ENCODE measurements around the gene PPFIBP2. TPM values are rescaled to one million over a fixed set of nuclear protein-coding genes. Genes with fewer than 3 reads are reported as not detected.
"Not testable (repeated sequence)": the region's sequence is repeated elsewhere in the genome, so short reads cannot be mapped to it uniquely, and the experiment has no call there.

Gene PPFIBP2
- total RNA-seq, 1 experiment from 2014 or later, result 1.5 TPM

DNA sequence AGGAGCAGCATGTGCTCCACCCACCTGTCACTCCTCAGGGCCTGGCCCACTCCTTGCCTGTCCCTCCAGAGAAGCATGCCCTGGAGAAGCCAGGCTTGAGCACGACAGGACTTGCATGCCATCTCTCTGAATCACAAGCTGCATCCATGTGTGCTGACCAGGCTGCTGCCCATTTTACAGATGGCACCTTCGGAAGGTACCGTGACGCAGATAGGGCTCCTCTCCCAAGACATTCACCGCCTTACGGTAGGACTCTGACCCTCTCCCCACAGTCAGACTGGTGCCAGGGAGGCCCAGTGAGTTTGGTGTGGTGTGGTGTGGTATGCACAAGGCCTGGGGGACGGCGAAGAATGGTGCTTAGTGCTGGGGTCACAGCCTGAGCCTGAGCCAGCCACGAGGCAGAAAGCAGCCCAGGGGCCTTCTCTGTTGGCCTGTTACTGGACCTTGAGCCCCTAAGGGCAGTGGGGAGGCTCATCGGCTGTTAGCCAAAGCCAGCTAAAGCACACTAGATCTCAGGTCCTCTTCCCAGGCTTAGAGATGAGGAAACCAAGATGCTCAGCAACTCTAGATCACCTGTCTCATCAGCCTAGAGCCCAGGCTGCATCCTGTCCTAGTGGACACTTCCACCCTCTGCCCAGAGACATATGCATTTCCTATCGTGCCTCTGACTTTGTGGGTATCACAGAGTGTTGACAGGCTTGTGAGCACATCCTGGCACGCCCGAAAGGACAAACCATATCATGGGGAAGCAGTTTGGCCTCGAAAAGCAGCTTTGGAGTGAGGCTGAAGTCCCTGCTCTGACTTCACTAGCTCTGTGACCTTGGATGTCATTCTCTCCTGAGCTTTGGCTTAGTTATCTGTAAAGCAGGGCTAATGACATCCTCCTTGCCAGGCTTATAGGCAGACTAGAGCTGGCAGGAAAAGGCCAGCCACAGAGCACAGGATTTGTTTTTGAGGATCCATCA lies 141.7 kb downstream of the PPFIBP2 start:
- no peak for DNase-seq (ENCODE audit: extremely low read depth, low read depth)

GRCh38 chr11:7656704-7657103 lies 142.9 kb downstream of the PPFIBP2 start:
- DNase-seq (ENCODE audit: extremely low read depth, low read depth), result no peak

DNA sequence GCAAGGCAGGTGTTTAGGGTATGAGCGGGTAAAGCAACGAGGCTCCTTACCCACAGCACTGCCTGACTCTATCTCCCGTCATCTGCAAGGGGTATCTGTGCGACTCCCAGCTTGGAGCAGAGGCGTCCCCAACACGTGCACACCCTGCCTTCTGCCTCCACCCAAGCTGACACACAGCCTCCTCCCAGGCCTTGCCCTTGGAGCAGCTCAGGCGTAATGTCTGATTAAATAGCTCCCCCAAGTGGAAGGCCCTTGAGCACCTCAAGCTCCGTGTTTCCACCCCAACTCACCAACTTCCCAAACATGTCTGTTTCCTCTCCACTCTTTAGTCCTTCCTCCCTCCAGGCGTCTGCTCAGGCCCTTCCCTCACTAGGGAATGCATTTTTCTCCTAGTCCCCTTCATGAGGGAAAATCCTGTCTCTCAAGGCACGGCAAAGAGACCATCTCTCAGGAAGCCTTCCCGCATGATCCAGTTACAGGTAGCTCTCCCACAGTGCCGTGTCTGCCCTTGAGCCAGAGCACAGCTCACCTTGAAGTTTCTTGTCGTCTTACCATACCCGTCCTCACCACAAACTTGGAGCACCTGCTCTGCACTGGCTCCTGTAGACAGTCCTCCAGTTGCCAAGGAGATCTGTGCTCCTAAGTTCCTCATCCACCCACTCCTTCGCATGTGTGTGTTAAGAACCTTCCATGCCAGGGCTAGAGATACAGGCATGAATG lies 143.7 kb downstream of the PPFIBP2 start:
- DNase-seq (ENCODE audit: extremely low read depth, low read depth), result peak; percentile 21

GRCh38 chr11:7663531-7663930 lies 149.7 kb downstream of the PPFIBP2 start:
- DNase-seq (ENCODE audit: extremely low read depth, low read depth), result not testable (repeated sequence)

DNA sequence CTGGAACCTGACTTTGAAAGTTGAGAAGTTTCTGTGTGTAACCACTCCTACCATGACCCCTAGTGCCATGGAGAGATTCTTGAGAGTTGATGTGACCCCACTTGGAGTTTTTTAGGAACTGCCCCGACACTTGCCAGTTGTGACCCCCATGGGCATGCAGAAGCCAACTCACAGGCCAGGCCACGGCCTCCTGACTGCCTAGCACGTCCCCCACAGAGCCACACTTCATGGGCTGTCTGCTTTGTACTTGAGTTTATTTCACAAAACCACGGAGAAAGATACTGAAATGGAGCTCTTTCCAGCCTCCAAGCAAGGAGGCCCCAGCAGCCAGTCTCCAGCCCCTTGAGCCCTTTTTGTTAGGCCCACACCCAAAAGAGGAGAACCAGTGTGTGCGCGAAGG lies 151.1 kb downstream of the PPFIBP2 start:
- no peak for DNase-seq (ENCODE audit: extremely low read depth, low read depth)

GRCh38 chr11:7665473-7666291 lies 151.9 kb downstream of the PPFIBP2 start:
- DNase-seq (ENCODE audit: extremely low read depth, low read depth), result peak; percentile 65

- no peak for DNase-seq (ENCODE audit: extremely low read depth, low read depth)
Observed at GRCh38 chr11:7666292-7666866, 152.6 kb downstream of the PPFIBP2 start.

- no peak for DNase-seq (ENCODE audit: extremely low read depth, low read depth)
Observed at GRCh38 chr11:7667460-7667859, 153.7 kb downstream of the PPFIBP2 start.

- DNase-seq (ENCODE audit: extremely low read depth, low read depth), result no peak
Observed at GRCh38 chr11:7668464-7668863, 154.7 kb downstream of the PPFIBP2 start.

DNA sequence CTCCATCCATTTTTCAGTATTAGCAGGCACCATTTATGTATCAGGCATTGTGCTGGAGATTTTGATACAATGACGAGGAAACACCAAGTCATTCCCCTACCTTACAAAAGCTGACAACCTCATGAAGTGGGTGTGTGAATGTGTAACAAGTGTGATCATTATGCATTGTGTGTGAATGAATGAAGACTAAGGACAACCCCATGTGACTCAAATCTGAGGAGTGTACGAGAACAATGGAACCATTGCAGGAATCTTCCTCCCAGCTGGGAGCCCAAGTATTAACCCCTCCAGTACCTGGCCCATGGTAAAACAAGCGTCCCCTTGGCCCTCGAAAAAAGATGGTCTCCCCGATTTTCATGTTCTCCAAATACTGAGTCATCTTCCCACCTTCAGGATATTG lies 155.1 kb downstream of the PPFIBP2 start:
- DNase-seq (ENCODE audit: extremely low read depth, low read depth), result no peak

DNA sequence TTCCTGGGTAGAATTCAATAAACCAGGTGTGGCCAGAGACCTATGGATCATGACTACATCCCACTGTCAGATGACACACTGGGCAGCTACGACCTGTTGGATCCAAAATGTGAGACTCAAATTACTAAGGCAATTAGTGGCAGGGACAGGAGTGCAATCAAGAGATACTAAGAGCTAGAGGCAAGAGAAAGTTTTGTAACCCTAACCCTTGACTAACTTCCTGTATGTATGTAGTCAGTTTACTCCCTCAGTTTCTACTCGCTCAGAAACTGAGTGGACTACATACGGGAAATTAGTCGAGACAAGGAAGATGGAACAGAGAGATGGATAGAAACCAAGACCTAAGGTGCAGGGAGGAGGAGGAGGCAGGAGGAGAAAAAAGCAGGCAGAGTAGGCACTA lies 156.8 kb downstream of the PPFIBP2 start:
- no peak for DNase-seq (ENCODE audit: extremely low read depth, low read depth)

DNA sequence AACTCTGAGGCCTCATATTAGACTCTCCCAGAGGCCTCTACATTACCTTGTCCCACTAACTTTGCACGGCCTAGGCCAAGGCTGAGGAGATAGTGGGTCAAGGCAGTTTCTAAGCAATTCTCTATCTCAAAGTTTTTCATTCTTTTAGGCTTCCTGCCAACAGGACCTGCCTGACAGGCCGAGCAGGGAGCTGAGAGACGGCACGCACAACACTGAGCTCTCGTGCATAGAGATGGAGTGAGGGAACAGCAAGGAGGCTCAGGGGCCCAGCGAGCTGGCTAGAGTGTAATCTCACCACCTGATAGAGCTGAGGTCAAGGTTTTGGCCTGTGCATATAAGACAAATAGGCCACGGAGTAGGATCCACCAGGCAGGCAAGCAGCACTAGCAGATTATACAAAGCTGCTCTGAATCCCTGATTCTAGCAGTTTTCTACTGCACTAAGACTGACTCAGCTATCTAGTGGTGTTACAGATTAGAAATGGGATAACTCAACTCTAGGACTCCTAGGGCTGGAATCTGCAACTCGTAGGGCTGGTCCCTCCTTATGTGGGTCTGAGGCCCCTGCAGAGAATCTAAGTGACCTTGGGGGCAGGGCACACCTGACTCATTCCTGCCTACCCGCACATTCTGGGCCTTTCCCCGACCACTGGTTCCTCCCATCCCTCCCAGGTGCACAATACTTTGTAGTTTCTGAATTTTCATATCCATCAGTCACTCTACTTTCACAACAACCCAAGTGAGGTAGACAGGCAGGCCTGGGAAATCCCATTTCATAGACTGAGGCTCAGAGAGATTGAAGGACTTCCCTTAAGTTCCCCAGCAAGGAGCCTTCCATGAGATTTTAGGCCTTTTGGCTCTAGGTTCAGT lies 157.8 kb downstream of the PPFIBP2 start:
- DNase-seq (ENCODE audit: extremely low read depth, low read depth), result no peak

DNA sequence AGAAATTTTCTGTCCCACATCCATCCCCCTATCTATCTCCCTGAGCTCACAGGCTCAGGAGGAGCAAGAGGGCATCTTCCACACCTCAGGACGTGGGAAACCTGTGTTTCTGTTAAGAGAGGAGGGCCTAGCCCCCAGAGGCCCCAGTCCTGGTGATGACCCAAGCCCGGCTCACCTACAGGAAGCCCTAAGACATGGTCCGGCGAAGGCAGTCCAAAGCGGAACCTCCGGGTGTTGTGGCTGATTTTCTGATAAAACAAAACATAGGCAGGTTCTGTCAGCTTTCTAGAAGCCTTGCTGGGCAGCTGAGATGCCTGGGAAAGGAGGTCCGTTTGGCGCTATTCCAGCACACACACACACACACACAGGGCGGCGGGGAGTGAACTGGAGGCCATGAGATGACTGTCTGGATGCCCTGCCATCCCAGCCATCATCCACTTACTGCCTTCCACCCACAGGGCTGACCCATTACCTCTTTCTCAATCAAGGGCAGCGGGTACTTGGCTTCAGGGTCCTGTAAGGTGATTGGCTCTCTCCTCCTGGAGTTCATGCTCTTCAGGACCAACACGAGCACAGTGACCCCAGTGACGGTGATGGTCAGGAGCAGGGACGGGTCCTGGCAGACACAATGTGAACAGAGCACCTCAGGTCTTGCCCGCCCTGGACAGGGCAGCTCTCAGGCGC lies 158.6 kb downstream of the PPFIBP2 start:
- no peak for DNase-seq (ENCODE audit: extremely low read depth, low read depth)

DNA sequence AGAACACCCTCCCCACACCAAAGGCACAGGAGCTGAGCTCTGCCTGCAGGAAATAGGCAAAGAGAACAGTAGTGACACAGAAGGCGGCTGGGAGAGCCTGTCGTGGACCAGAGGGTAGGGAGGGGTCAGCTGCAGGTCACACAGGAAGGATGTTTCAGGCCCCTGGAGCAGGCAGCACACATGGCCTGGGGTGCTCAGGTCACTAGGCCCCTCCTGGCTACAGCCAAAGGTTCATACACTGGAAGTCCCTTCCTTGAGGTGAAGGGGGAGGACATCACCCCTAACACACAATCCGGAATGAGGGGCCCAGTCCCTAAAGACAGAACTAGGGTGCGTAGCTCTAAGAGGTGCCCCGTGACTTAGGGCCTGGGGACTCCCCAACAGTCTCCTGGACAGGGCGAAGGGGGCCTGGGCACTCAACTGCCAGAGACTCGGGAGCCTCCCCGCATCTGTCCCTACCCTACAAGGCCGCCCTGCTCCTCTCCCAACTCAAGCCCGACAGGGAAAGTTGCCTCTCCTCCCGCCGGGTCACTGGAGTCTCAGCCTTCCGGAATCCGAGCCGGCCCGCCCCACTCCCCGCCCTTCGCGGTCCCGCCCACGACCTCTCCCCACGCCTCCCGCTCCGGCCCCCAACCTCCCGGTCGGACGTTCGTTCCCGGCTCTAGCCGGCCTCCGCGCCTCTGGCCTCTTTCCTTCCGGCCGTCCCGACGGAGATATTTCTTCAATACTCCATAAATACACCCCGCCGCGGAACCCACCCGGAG lies 159.3 kb downstream of the PPFIBP2 start, which contains the start of gene CYB5R2:
Gene CYB5R2, minus strand, starts transcription at position 541 of the 764 bp plus-strand sequence. CDS start 675 bp downstream, outside the sequence.
- DNase-seq (ENCODE audit: extremely low read depth, low read depth), result no peak

DNA sequence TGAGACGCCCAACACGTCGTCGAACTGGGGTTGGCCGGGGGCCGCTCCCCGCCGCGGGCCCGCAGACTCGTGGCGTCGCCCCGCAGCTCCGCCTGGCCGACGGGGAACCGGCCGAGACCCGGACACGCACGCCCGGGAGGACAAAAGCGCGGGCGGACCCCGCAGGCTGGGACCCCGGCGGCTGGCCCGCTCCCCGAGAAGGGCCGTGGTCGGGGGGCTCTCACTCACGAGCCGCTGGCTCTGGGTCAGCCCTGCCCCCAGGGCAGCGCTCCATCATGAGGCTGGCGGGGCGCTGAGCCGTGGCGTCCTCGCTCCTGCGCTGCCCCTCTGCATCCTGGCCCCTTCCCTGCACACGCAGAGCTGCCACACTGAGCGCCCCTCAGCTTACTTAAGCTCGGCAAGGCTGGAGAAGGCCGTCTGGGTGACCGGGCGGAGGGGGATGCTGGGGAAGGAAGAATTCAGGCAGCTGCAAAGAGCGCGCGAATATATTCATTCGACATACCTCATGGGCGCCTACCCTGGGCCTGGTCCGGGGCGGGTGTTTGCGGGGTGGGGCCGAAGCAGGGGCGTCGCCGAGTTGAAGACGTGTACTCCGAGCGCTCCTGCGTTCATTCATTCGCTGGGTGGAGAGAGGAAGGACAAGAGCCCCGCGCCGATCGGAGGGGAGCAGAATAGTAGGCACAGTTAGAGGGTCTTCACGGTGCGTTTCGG lies 160.1 kb downstream of the PPFIBP2 start:
- DNase-seq (ENCODE audit: extremely low read depth, low read depth), result no peak

DNA sequence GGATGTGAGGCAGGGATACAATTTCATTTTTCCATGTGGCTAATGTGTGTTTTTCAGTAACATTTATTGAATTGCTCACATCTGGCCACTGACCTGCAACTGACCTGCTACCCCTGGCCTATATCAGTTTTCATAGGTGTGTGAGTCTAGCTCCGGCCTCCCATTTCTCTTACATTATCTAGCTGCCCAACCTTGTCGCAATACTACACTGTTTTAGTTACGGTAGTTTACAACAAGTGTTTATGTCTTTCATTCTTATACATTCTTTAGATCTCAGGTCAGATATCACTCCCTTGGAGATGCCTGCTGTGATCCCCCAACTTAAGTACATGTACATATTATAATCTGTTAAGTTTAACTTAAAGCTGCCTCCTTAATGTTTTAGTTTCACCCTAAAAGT lies 161.8 kb downstream of the PPFIBP2 start:
- no peak for DNase-seq (ENCODE audit: extremely low read depth, low read depth)

- peak; percentile 34 for DNase-seq (ENCODE audit: extremely low read depth, low read depth)
Observed at GRCh38 chr11:7677071-7677470, 163.3 kb downstream of the PPFIBP2 start.

Measured in NCI-H460 (cell line).